Colon (tissue), 2 donors: ENCODE measurements around the gene SNRK.

ENCODE experiments used
- FAIRE-seq: peaks from 2 replicates; lab custom pipeline; 2012; peaks lifted over from hg19 to GRCh38; lab: Jason Lieb, UNC
- donor health status: control.
- donor health status: control.

The SNRK gene, protein sequence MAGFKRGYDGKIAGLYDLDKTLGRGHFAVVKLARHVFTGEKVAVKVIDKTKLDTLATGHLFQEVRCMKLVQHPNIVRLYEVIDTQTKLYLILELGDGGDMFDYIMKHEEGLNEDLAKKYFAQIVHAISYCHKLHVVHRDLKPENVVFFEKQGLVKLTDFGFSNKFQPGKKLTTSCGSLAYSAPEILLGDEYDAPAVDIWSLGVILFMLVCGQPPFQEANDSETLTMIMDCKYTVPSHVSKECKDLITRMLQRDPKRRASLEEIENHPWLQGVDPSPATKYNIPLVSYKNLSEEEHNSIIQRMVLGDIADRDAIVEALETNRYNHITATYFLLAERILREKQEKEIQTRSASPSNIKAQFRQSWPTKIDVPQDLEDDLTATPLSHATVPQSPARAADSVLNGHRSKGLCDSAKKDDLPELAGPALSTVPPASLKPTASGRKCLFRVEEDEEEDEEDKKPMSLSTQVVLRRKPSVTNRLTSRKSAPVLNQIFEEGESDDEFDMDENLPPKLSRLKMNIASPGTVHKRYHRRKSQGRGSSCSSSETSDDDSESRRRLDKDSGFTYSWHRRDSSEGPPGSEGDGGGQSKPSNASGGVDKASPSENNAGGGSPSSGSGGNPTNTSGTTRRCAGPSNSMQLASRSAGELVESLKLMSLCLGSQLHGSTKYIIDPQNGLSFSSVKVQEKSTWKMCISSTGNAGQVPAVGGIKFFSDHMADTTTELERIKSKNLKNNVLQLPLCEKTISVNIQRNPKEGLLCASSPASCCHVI

DNA sequence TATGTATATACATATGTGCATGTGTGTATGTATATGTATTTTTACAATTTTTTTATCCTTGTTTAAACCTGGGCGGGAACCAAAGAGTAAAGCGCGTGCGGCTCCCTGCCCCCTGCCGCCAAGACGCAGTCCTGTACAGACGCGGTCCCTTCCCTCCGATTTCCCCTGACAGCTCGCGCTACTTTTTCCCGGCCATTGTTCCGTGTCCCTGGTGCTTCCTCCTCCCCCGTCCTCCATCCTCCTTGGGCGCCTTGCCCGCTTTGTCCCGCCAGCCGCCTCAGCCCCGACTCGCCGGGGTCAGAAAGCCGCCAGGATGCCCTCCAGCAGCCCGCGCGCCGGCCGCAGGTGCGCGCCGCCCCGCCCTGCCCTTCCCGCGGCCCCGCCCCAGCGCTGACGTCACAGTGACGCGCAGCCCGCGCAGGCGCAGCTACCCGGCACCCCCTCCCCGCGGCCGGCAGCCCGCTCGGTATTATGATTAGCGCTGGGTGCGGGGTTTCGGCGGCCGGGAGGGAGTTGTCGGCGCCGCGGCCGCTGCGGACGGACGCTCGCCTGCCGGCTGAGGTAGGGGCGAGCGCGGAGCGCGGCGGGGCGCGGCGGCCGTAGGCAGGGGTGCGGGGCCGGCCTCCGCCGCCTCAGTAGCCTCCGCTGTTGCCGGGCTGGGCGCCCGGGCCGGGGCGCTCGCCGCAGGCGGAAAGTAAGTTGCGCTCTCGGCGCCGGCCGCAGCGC, at the start of gene SNRK:
Gene SNRK (plus strand): TSS at position 426 of the 726 bp plus-strand sequence. CDS start 16,664 bp downstream, outside the sequence.
- FAIRE-seq: no peak

DNA sequence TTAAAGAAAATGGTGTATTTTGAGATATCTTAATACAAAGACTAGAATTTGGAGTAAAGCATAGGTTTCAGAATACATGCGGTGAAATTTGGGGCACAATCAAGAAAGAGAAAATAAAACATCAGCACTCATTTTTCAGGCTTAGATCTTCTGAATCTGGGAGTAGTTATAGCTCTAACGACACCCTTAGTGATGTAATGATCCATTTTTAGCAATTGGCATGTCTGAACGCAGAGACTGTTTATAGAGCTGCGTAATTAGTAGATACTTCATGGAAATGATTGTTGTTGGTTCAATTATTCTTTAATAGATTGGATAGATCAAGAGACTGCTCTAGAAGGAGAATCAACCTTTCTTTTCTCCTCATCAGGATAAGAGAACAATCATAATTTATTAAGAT, 47.5 kb upstream of the SNRK start:
- no peak for FAIRE-seq

DNA sequence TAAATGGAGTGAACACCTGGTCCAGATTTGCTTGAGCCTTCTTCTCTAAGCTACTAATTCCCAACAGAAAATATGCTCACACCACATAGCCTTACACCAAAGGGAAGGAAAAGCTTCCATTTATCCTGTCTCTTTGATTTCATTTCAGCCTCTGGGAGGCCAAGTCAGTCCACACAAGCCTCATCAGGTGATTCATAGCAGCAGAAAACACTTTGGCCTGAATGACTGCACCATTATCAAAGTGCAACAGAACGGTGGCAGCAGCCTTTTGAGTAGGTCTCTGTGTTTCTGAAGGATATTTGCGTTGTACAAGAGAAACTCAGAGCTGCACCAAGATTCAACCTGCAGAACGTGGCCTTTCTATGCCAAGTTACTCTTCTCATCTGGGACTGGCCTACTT, 46.6 kb upstream of the SNRK start:
- FAIRE-seq: no peak

DNA sequence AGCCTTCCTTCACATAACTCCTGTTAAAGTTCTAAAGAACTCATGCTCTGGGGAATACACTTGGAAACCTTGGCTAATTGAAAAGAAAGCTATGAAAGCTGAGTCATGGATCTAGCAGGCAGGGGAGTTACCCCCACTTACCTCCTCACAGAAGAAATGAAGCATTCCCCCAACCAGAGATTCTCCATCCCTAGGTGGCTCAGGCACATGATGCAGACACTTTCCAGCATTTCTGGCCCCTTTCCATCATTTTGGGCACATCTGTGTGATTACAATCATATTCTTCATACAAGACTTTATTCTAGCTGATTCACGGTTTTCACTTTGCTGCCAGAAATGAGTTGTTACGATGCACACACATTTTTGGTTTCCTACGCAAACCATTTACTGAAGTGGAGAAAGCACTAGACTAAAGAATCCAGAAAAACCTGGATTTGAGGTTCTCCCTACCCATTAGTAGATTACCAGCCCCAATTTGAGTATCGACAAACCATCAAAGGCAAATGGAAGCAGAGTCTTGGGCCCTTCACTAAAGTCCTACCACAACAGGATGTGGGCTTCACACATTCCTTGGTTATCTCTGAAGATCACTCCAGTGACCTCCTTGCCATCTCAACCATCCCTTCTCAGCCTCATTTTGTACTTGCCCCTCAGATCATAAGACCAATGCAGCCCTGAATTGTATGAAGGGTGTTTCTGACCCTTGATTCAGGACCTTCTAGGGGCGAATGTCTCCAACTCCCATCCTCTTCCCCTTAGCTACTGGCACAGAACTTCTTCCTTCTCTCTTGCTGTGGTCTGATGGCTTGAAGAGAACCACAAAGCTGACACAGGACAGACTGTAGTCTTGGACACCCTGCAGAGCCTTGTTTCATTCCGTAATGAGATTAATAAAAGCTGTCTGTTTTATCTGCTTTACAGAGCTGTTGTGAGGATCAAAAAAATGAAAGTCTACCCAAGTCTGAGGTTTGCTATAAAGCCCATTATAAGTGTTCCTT, 42.5 kb upstream of the SNRK start:
- no peak for FAIRE-seq

DNA sequence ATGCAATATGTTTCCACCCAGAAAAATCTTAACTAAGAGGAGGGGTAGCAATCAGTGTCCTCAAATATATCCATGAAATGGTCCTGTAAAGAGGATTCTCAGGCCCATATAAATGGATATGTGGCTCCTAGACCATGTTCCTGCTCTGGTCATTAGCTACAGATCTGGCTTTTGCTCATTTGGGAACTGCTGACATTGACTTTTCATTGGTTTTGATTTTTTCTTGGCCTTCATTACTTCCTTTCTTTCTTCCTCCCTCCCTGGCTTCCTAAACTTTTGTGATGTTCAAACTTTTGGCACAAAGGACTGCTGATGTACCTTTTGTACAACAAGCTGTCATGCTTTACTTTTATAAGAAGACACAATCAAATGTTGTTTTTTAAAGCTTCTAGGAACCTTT, 41.6 kb upstream of the SNRK start:
- no peak for FAIRE-seq

DNA sequence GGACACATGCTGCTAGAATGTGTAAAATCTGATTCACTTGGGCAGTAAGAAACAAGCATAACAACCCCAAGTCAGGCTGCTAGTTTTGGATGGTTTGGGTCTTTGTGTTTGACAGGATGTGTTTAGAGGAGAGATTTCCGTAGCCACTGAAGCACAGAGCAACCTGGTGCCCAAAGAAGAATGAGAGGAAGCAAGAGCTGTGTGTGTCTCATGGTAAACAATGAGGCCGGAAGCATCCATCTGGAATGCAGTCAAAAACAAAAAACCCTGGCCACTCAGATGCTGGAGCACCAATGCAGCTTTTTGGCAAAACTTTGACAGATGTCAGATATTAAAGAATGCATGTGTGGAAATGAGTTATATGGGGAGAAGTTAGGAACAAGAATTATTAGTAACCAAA, 39.4 kb upstream of the SNRK start:
- no peak for FAIRE-seq

DNA sequence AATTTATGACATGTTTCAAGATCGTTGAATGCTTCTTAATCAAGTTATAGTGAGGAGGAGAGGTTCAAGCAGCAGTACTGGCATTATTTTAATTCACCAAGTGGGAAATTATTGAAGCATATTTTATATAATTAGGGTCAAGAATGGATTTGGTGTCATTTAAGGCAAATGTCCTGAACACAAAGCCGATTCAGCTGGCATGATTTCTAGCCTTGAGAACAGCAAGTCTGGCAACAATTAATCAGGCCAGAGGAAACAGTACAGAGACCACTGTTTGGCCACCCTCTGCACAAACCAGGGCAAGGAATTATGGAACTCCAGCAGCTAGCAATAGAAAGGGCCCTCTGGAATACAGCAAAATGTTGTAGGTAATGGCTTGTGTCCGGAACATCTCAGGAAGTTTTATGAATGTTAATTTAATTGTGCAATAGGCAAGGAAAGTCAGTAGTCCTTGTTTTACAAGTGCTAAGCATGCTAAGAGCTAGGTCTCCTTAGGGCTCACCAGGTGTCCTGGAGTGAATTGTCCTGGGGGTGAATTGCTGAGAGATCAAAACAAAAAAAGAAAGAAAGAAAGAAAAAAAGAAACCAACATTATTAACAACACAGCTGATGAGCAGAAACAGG, 38.7 kb upstream of the SNRK start:
- FAIRE-seq: no peak

DNA sequence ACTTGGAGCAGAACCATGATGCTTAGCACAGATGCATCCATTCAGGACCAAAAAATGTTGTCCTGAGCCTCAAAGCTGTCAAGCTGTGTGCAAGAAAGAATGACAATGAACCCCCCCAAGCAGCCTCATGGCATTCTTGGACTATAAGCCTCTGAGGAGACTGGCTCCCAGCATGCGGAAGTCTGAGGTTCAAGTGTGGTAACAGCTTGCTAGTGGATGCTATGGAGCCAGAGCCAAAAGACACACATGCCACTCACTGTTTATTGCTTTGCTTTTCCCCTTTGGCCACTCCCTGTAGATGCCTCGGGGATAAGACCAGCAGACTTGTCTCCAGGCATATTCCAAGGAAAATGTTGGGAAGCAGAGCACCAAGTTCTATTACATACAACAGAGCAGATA, 38.2 kb upstream of the SNRK start:
- FAIRE-seq: no peak

DNA sequence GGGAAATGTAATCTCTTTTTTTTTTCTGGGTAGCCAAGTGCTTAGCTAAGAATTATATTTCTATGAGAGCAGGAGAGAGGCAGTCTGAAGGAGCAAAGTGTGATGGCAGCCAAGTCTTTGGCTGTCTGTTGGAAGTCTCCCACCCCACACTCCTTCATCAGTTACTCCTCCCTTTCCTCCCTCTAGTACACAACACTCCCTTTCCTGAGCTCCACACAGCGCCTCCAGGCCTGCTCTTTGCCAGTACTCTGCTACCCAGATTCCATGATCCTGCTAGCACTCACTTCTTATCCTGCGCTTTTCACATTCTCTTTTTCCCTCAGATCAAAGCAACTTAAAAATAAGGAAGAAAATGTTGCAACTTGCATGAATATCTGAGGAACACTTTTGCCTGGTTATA, 37.4 kb upstream of the SNRK start:
- no peak for FAIRE-seq

DNA sequence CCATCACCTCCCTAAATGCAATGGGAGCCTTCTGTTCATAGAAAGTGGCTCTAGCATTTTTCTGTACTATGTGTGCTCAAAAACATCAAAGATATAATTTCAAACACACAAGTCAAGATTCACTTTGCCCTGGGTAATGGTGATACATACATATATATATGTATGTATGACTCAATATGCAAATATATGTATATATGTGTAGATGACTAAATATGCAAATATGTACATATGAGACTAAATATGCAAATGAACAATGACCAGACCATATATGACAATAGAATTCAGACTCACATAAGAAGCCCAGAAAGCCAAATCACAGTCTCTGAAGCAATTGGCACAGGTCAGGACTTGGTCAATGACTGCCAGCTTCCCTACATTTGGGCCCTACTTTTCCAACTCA, 36.9 kb upstream of the SNRK start:
- no peak for FAIRE-seq

DNA sequence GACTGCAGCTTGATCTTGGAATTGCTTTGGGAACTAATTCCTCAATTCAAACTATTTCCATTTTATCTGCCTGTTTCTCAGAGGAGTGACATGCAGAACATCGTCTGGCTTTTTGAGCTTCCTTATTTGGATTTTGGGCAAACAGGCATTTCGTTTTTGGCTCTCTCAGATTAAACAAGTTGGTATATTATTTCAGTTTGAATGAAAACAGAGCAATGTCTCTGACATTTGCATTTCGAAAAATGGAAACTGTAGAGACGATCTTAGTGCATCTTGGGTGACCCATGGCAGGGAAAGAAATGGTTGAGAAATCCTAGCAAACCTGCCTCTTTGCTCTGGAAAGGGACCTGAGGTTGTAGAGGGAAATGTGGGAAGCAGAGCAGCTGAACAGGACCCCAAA, 33.0 kb upstream of the SNRK start:
- no peak for FAIRE-seq

DNA sequence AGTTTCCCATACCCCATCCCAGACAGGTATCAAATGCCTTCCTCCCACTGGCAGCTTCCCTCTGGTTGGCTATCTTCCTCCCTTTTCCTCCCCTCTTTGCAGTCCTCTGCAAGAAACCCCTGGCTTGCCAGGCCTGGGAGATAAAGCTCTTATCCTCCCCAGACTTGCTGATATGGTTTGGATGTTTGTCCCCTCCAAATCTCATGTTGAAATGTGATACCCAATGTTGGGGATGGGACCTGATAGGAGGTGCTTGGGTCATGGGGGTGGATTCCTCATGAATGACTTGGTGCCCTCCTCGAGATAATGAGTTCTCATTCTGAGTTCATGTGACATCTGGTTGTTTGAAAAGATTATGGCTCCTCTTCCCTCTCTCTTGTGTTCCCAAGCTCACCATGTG, 32.2 kb upstream of the SNRK start:
- FAIRE-seq: no peak

DNA sequence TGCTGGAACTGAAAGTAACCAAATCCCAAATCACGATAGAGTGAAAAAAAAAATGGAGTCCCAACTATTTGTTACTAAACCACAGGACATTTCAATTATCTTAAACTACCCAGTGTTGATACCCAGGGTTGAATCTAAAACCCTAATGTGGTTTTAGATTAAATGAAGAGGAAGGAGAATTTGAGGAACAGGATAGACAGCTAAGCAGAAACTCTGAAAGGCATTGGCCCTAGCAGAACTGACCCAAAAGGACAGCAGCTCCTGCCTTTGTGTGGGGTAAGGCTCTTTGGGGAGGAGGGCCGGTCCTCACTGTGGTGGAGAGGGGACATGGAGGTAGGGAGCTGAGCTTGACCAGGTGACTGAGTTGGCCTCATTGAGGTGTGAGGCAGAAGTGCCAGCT, 30.7 kb upstream of the SNRK start:
- no peak for FAIRE-seq

DNA sequence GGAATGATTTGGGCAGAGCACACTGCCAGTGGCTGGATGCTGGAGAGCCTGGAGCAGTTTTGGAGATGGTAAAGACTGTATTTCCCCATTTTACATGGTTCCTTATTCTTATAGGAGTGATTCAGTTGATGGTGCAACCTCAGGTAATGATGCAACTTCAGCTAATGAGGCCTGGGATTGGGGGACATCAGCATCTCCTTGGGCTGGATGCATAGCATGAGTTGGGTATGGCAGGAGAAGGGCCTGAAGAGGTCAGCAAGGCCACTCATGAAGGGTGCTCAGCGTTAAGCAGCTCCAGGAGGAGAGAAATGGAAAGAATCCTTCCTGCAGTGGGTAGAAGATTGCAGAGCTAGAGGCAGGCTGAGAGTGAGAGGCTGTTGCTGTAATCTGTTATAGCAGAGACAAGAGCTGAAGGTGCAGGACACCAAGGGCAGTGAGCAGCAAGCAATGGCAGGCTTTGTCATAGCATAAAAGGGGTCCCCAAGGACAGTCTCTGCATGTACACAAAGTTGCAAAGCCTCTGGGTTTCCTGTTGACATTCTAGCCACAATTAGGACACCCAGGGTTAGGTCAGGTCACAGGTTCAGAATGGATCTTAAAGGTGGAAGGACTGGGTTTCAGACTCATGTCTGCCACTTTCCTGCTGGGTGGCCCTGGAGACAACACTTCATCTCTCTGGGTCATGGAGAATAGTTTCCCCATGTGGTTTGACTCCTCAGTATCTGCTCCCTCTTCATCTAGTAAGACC, 29.5 kb upstream of the SNRK start:
- FAIRE-seq: no peak

DNA sequence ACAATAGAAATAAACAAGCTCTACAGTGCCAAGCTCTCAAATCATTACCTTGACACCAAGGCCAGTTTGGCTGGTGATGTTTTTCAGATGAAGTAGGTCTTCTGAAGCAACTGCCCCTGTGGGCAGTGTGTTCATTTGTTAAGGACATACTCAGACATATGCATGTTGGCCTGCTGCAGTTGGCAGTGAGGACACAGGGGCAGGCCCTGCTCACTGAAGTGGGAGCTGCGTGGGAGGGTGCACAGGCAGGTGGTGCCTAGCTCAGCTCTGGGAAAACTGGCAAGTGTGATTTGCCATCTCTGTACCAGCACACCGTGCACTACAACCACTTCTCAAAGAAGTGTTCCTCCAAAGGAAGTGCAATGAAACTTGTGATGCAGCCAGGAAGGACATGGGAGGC, 28.5 kb upstream of the SNRK start:
- no peak for FAIRE-seq

DNA sequence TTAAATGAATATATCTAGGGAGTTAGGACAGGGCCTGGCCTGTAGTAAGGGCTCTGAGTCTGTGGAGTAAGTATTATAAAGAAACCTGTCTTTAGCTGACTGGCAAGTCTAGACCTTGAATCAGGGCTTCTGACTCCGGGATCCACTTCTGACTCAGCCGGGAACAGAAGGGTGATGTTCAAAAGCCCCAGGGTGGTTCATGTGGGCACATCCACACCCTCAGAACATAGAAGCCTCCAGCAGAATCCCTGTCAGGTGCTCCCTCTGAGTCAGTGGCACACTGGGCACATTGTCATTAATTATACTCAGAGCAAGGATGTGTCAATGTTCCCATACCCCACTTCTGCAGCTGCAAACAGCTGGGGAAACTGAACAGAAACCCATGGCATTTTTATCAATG, 26.7 kb upstream of the SNRK start:
- FAIRE-seq: no peak

DNA sequence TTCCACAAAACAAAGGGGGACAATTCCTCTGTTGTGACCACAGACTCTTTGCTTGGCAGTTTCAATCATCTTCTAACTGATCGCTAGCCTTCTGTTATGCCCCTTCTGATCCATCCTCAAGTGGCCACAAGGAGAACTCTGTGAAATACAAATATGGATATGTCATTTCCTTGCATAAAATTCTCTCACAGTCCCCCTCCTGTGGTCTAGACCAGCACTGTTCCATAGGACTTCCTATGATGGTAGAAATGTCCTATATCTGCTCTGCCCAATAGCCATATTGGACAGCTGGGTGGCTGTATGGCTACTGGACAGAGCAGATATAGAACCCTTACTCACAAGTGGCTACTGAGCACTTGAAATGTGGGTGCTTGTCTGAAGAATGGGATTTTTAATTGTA, 25.9 kb upstream of the SNRK start:
- FAIRE-seq: no peak

DNA sequence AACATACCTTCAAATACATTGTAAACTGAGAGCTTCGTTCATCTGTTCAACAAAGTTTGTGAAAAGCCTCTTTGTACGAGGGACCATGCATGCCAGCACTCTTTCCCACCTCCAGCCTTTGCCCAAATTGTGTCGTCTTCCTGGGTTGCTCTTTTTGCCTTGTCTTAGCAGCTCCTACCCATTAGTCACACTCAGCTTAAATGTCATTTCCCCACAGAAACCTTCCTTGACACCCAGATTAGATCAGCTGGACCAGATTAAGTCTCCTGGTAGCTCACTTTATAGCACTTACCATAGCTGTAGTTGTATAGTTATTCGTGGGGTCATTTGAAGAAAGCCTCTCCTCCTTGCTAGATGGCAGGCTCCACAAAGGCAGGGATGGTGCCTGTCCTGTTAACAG, 24.1 kb upstream of the SNRK start:
- no peak for FAIRE-seq

DNA sequence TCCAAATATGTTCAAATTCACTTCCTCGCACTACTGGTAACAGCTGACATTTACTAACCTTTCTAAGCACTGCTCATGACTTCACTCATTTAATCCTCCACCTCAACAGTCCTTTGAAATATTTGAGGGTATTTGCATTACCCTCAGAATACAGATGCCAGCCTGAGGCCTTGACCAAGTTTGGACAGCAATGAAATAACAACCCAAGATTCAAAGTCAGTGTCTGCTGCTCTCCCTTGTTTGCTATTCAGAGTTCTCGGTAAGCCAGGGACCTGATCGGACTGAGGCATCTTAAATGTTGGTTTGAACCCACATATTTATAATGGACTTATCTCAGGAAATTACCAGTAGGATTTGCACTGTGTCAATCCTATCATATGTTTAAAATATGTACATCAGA, 19.9 kb upstream of the SNRK start:
- FAIRE-seq: no peak

DNA sequence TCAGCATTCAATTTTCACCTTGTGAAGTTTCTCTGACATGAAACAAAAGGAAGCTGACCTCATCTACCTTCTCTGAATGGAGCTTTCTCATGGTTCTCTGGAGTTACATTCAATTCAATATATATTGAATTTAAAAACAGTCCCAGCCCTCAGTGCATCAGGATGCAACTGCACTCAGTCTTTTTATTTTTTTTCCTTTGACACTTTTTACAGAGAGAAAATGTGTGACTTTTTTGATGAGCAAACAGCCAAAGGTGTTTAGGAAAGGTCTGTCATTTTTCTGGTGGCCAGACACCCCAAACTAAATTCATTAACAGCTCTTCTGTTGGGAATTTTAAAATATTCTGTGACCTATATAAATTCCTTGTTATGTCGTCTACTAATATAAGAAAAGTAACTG, 19.3 kb upstream of the SNRK start:
- no peak for FAIRE-seq

DNA sequence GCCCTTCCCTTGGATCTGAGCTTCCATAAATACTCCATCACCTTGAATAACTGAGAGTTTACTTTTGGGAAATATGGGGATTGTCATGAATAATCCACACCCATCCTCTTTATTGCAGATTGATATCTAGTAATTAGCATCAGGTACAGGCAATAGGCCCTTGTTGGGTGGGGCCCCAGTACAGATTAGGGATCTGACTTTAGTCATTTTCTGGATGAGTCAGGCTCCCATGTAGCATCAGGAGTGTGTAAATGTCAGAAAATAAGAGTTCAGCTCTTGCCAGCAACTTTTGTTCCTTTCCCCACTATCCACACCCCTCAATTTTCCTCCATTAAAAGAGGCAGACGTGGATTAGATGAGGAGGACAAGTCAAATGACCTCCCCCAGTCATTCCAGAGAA, 17.7 kb upstream of the SNRK start:
- no peak for FAIRE-seq
